Hematopoietic multipotent progenitor cell (in vitro differentiated cells): ENCODE measurements around the gene SMIM10L1. TPM values are rescaled to one million over a fixed set of nuclear protein-coding genes. Genes with fewer than 3 reads are reported as not detected.

Experiments used
- DNase-seq, 3 donors: peaks; one replicate each; pipeline ENCODE4 v3.0.0-alpha.2; 2011 to 2015; ENCODE audit warnings: low read depth in 2 of 3, low spot score in 2 of 3
- total RNA-seq: library from RNA; depleted of rRNA; stranded (reverse); fragments of >200 nt; gene quantifications from one replicate; pipeline ENCODE4 v1.2.3, GENCODE V29; 2012

SMIM10L1 gene
- 9.2 TPM for total RNA-seq

- peak; percentile 80 to 97 (median 96) for DNase-seq
Observed at GRCh38 chr12:11171145-11171968, at the start of gene SMIM10L1. Gene SMIM10L1 (plus strand): TSS chr12:11171194. CDS start chr12:11171357, 163 bp downstream.

- DNase-seq: no peak
Observed at GRCh38 chr12:11130382-11130781, 40.6 kb upstream of the SMIM10L1 start.

- DNase-seq: no peak
Observed at GRCh38 chr12:11130999-11131398, 40.0 kb upstream of the SMIM10L1 start.

GRCh38 chr12:11133162-11133561 is 37.8 kb upstream of the SMIM10L1 start:
- no peak for DNase-seq

GRCh38 chr12:11133816-11134215 is 37.2 kb upstream of the SMIM10L1 start:
- no peak for DNase-seq

GRCh38 chr12:11134305-11134704 is 36.7 kb upstream of the SMIM10L1 start, which contains the start of gene TAS2R30:
Gene TAS2R30 (minus strand): TSS chr12:11134644. CDS start chr12:11134244, 400 bp downstream.
- DNase-seq: no peak

- DNase-seq: no peak
Observed at GRCh38 chr12:11136075-11136474, 34.9 kb upstream of the SMIM10L1 start.

- no peak for DNase-seq
Observed at GRCh38 chr12:11143352-11143751, 27.6 kb upstream of the SMIM10L1 start.

- no peak for DNase-seq
Observed at GRCh38 chr12:11144297-11144696, 26.7 kb upstream of the SMIM10L1 start.

- no peak for DNase-seq
Observed at GRCh38 chr12:11147420-11147819, 23.6 kb upstream of the SMIM10L1 start.

GRCh38 chr12:11150832-11151231 is 20.2 kb upstream of the SMIM10L1 start:
- no peak for DNase-seq

GRCh38 chr12:11152725-11153124 is 18.3 kb upstream of the SMIM10L1 start:
- no peak for DNase-seq

GRCh38 chr12:11154400-11154925 is 16.5 kb upstream of the SMIM10L1 start:
- no peak for DNase-seq

GRCh38 chr12:11158885-11159444 is 12.0 kb upstream of the SMIM10L1 start:
- DNase-seq: no peak

- DNase-seq: no peak
Observed at GRCh38 chr12:11162502-11162901, 8.5 kb upstream of the SMIM10L1 start.

- no peak for DNase-seq
Observed at GRCh38 chr12:11164384-11164783, 6.6 kb upstream of the SMIM10L1 start.

GRCh38 chr12:11166300-11166699 is 4.7 kb upstream of the SMIM10L1 start:
- DNase-seq: no peak

- no peak for DNase-seq
Observed at GRCh38 chr12:11170810-11171144, 217 bp upstream of the SMIM10L1 start.

GRCh38 chr12:11171969-11172675 is 1.1 kb downstream of the SMIM10L1 start:
- DNase-seq: peak in 1 of 3 donors; percentile 24

GRCh38 chr12:11174022-11174421 is 3.0 kb downstream of the SMIM10L1 start:
- DNase-seq: no peak

GRCh38 chr12:11178250-11178649 is 7.3 kb downstream of the SMIM10L1 start:
- DNase-seq: no peak
